HG03571 (cell line): ENCODE data around the gene CLCA2.
A peak's percentile ranks its signal among the peaks of the same experiment; 100 is the strongest.

Source experiments
- ATAC-seq: cut with Tn5 transposase; IDR thresholded peaks from one replicate; pipeline ENCODE4 v1.9.1; 2021; ENCODE audit not compliant: unreplicated experiment

CLCA2 gene

GRCh38 chr1:86471291-86471690 lies 47.3 kb downstream of the CLCA2 start:
- ATAC-seq = no peak

- no peak for ATAC-seq
These were observed 48.2 kb downstream of the CLCA2 start for GRCh38 chr1:86472152-86472551.

DNA sequence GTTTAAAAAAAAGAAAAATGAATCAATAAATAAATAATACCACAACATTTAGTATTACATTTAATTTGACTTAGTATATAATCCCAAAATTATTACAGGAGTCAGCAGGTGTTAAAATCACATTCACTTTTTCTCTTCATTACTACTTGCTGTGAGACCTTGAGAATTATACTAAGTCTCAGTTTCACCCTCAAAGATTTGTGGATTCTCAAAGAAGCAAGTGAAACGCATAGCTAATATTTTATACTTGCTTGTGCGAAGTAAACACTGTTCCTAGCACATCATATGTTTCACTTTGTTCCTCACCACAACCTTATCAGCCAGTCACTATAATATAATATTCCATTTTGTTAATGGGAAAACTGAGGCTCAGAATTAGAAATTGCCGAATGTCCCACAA lies 48.8 kb downstream of the CLCA2 start:
- ATAC-seq = no peak

- ATAC-seq = no peak
These were observed 53.3 kb downstream of the CLCA2 start for GRCh38 chr1:86477256-86477655.

DNA sequence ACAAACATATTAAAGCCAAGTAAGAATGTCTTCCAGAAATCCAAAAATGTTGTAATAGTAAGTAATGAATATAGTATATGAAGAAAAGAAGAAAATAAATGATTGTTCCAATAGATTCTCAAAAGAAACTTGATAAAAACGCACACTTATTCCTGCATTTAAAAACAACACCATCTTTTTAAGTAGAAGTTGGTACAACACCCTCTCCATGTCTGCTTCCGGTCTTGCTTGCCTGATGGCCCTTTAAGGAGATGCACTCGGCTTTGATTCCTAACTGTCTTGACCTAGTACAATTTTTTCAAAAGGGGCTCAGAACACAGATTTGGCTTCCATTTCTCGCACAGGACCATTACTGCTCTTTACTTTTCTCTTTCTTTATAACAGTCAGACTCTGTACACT lies 53.7 kb downstream of the CLCA2 start:
- no peak for ATAC-seq

GRCh38 chr1:86478416-86479156 lies 54.6 kb downstream of the CLCA2 start:
- no peak for ATAC-seq

- ATAC-seq = no peak
These were observed 58.0 kb downstream of the CLCA2 start for GRCh38 chr1:86481966-86482365.

DNA sequence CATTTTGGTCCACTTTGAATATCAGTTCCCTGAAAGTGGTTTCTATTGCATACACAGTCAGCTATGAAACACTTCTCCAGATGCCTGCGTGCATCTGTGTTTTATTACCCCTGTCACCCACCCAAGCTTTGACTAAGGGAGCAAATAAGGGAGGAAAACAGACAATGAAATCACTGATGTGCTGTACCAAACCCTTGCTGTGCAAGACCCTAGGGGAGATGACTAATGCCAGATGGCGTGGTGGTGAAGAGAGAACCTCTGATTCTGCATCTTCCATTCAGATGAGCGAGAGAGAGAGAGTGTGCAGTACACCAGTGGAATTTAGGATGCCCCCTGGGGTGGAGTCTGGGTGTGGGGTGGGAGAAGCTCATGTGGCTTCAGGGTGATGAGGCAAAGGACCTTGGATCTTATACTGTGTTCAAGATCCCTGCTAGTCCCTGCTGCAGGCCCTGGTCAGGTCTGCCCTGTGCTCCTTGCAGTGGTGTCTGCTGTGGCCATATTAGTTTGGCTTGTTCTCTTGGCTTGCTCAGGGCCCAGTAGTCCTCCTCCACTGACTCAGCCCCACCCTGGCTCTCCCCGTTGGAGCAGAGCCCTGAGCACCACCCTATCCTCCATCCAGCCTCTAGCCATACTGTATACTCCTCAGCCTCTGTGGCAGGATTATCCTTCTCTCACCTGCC lies 63.3 kb downstream of the CLCA2 start:
- ATAC-seq = no peak

GRCh38 chr1:86487811-86488141 lies 63.8 kb downstream of the CLCA2 start:
- ATAC-seq = no peak

DNA sequence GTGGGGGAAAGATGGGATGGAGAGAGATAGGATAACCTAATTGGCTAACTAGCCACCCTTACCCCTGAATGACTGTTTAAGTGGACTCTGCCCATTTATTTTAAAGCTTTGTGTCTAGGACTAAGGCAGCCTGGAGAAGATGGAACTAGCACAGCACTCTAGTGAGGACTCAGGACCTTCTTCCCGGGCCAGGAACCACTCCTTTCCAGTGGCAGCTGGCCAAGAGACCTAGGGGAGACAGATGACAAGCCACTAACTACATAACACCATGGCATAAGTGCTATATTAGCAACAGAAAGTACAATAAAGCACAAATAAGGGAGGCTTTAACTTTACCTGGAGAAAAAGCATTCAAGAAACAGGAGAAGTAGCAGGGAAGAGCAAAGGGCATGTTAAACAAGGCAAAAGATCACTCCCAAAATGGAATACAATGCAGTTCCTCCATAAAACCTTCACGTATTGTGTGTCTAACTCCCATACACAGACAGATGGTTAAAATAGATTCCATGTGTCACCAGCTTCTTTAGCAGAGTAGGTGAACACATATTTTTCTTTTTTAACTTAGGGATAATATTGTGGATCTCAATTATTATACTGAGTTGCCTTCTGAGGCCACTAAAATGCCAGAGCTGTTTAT lies 65.4 kb downstream of the CLCA2 start:
- ATAC-seq = no peak

GRCh38 chr1:86491171-86491950 lies 67.4 kb downstream of the CLCA2 start:
- no peak for ATAC-seq

DNA sequence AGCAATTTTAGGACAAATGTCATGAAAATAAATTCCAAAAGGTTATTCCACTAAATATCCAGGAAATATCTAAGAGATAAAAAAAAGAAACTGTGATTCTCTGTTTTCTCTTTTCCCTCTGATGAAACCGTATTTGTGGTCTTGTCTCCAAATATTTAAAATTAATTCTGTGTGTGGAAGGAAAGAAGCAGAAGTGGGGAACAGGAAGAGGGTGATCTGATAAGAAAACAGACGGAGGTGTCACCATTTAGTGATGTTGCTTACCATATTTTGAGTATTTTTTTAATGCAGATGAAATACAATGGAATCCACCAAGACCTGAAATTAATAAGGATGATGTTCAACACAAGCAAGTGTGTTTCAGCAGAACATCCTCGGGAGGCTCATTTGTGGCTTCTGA lies 74.3 kb downstream of the CLCA2 start:
- ATAC-seq = no peak

DNA sequence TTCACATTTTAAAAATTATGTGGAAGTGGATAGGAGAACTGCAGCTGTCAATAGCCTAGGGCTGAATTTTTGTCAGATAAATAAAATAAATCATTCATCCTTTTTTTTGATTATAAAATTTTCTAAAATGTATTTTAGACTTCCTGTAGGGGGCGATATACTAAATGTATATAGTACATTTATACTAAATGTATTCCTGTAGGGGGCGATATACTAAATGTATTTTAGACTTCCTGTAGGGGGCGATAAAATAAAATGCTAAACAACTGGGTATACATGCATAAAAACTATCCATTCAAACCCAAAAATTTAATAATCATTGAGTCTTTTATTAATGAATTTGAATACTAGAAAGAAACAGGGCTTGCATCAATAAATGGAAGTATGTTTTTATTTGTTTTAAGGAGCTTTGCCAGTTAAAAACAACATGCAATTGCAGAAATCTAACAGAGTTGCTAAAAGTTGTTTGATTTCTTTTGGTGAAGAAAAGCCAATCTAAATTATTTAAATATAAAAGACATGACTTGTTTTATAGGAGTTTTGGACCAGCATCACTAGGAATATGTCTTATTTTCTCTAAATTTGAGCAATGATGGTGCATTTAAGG lies 76.1 kb downstream of the CLCA2 start:
- no peak for ATAC-seq

DNA sequence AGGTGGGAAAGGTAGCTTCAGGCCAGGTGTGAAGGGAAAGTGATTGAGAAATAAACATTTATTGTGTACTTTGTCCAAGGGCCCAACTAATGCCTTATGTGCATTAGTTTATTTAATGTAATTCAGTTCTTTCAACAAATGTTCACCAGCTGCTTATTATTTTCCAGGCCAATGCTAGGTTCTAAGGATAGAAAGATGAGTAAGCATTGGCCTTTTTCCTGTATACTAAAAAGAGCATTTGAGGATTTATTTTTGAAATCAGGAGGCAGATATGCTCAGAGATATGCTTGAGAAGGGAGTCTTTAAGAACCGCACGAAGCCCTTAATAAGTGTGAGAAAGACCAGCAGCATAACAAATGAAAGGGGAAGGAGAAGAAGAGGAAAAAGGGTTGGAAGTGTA lies 76.7 kb downstream of the CLCA2 start:
- no peak for ATAC-seq

DNA sequence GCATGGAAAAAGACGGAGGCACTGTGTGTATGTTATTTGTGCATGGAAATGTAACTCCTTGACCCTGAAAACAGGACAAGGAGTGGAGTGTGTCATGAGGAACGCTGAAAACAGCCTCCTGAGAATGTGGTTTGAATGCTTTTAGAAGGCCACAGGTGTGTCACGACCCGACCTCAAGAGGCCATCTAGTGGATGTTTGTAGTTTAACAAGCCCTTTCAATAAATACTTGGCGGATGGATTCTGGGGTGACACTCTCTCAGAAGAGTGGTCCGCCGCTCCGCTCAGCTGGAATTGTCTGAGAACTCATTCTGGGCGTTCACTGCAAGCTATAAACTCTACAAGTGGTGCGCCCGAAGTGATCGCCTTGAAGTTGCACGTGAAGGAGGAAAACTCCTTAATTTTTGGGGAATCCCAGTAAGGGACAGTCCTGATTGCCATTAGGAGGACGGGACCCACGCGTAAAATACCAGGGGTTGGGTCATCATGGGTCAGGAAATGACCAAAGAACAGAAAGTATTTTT lies 78.2 kb downstream of the CLCA2 start:
- peak; percentile 63 for ATAC-seq

DNA sequence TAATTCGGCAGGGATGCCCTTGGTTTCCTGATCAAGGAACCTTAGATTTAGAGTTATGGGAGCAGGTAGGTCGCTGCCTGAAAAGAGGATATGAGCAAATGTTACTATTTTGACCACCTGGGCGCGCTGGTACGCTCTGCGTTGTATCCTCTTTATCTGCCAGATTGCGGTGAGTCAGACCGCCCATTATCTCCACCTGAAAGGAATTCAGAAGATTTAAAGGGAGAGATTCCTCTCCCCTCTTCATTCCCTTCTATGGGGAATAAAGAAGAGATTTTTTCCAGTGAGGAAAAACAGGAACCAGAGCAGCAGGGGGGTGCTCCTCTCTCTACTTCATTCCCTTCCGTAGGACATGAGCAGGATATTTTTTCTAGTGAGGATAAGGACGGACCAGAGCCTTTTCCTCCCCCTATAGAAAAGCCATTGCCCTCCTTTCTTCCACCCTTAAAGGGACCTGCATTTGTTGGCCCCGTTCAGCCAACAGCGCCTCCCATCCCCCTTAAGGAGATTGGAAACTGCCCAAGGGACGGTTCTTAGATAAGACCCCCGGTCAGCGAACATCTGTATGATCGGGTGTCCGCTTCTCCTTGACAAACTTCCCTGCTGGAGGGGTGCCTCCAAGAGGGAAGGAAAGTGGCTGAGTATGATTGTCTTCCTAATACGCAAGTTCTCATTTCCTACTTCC lies 78.9 kb downstream of the CLCA2 start:
- peak; percentile 41 for ATAC-seq

DNA sequence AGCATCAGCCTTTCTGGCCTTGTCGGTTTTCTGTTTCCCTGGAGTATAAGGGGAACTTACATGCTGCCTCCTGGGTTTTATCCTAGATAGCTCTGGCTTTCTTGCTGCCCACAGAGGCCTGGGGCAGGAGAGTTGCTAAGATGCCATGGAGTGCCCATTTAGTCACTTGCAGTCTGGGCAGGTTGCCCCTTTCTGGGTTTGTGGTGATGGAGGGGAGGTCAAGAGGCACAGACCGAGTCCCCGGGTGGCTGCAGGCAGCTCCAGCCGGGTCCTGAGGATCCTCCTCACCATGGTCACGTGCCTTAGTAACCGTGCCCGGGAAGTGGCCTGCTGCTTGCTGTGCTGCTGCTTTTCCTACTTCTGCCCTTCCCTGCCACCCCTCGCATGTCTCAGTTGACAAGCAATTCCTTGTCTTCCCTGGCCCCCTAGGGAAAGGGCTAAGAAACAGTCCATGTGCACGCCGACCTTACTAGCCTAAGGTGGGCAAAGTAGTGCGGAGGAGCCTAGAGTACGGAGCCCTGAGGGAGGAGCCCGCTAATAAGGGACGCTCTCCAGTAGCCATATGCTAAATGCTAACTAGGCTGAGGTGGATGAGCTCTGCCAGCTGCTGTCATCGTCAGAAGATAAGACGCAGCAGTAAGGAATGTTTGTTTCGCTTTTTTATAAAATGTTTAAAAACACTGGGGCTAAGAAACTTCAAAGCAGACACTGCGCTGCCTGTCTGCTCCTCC lies 79.6 kb downstream of the CLCA2 start:
- ATAC-seq = no peak

DNA sequence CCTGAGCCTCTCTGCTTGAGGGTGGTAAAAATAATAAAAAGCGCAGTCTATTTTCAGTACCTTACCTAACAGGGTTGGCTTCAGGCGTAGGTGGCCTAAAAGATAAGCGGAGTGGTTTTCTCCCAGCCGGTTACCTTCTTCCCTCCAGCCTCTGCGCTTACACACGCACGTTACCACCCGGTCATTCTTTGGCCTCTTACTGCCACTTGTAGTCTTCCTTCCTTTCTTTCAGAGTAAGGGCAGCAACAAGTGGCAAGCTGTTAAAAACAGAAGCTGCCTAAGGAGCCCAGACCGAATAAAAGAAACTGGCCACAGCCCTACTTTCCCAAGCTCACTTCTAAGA lies 80.1 kb downstream of the CLCA2 start:
- no peak for ATAC-seq

GRCh38 chr1:86504895-86505563 lies 81.1 kb downstream of the CLCA2 start:
- ATAC-seq = no peak
